DOHH2 (cell line): ENCODE measurements around the gene ZRANB3.

Source experiments
- CTCF ChIP-seq: fragments of 200-600 bp; sonication (generic); IDR thresholded peaks from one replicate; pipeline ENCODE4 v1.5.1; 2014; ENCODE audit warnings: antibody characterized with exemption, mild to moderate bottlenecking, low read depth, low read length; ENCODE audit not compliant: poor library complexity, severe bottlenecking
- EZH2phosphoT487 ChIP-seq: fragments of 200-600 bp; sonication (generic); IDR thresholded peaks from 2 replicates; pipeline ENCODE4 v1.6.1; 2017; ENCODE audit warnings: borderline replicate concordance, mild to moderate bottlenecking, antibody characterized with exemption, low read length, moderate library complexity, mixed read lengths

- TF ChIP-seq CTCF (no peak), EZH2phosphoT487 (no peak)
Measured at GRCh38 chr2:135504811-135505210, 26.2 kb downstream of the ZRANB3 start.
